CD4-positive, alpha-beta memory T cell (primary cell): Measurements from ENCODE around the gene PRUNE1. TPM values are rescaled to one million over a fixed set of nuclear protein-coding genes. Genes with fewer than 3 reads are reported as not detected.

Experiments used
- CTCF ChIA-PET: fragments of 350-600 bp; sonication (Branson Sonifier 250); formaldehyde crosslinking; loops from one replicate; lab custom pipeline; 2021; ENCODE audit warnings: inconsistent platforms; ENCODE audit not compliant: partially characterized antibody; lab: Charles Lee
- POLR2A ChIA-PET: fragments of 350-600 bp; sonication (Branson Sonifier 250); formaldehyde crosslinking; loops from one replicate; lab custom pipeline; 2021; ENCODE audit not compliant: partially characterized antibody; lab: Charles Lee
- DNase-seq, 5 donors: peaks; one replicate each; pipeline versions ENCODE4 v3.0.0 to v3.0.0-alpha.2; 2020 to 2022; ENCODE audit warnings: mixed read lengths in 1 of 5
- H3K27ac ChIP-seq: one replicate; pipeline ENCODE4 v1.7.0; 2013; ENCODE audit warnings: low read depth, low read length
- H3K27me3 ChIP-seq: 2 replicates; pipeline ENCODE4 v1.7.0; 2013; ENCODE audit warnings: mild to moderate bottlenecking, low read length, moderate library complexity; ENCODE audit not compliant: insufficient read depth
- H3K36me3 ChIP-seq: 2 replicates; pipeline ENCODE4 v1.7.0; 2013; ENCODE audit warnings: mild to moderate bottlenecking, low read length, moderate library complexity; ENCODE audit not compliant: insufficient read depth
- H3K4me1 ChIP-seq: 2 replicates; pipeline ENCODE4 v1.7.0; 2013; ENCODE audit warnings: mild to moderate bottlenecking, low read length, moderate library complexity; ENCODE audit not compliant: insufficient read depth
- H3K4me3 ChIP-seq, 2 donors: one replicate each; pipeline ENCODE4 v1.7.0; 2013; ENCODE audit warnings: low read length in 2 of 2, mild to moderate bottlenecking in 1 of 2
- H3K9me3 ChIP-seq, 2 donors: one replicate each; pipeline ENCODE4 v1.7.0; 2013; ENCODE audit warnings: low read length in 2 of 2, control low read depth in 1 of 2; ENCODE audit not compliant: control insufficient read depth in 1 of 2
- H3K27ac Mint-ChIP-seq, 7 donors: one replicate each; pipeline ENCODE4 v1.8.0; 2020 to 2021; ENCODE audit warnings: mixed read lengths in 7 of 7, mild to moderate bottlenecking in 6 of 7, inconsistent platforms in 3 of 7, moderate library complexity in 3 of 7
- H3K27me3 Mint-ChIP-seq, 2 donors: one replicate each; pipeline ENCODE4 v1.8.0; 2020 to 2021; ENCODE audit warnings: mixed read lengths in 2 of 2
- H3K36me3 Mint-ChIP-seq, 2 donors: one replicate each; pipeline ENCODE4 v1.8.0; 2020 to 2021; ENCODE audit warnings: mixed read lengths in 2 of 2, inconsistent platforms in 1 of 2, mild to moderate bottlenecking in 1 of 2
- H3K4me1 Mint-ChIP-seq, 4 donors: one replicate each; pipeline ENCODE4 v1.8.0; 2020 to 2021; ENCODE audit warnings: mixed read lengths in 4 of 4, mild to moderate bottlenecking in 1 of 4
- H3K4me3 Mint-ChIP-seq, 8 donors: one replicate each; pipeline ENCODE4 v1.8.0; 2020 to 2021; ENCODE audit warnings: mixed read lengths in 8 of 8, mild to moderate bottlenecking in 7 of 8, moderate library complexity in 6 of 8, inconsistent platforms in 3 of 8
- H3K9me3 Mint-ChIP-seq, 8 donors: one replicate each; pipeline ENCODE4 v1.8.0; 2020 to 2021; ENCODE audit warnings: mixed read lengths in 8 of 8, mild to moderate bottlenecking in 5 of 8, inconsistent platforms in 3 of 8, moderate library complexity in 1 of 8
- intact Hi-C: fragments of 100-400 bp; cut with micrococcal nuclease; formaldehyde crosslinking; loops from one replicate; pipeline ENCODE4 v1.15.1; 2023
- polyA plus RNA-seq, 2 donors: library from polyadenylated mRNA; unstranded; fragments of 300-500 nt; fragmentation: Illumina TruSeq; gene quantifications; one replicate each; pipeline ENCODE4 v1.2.3, GENCODE V29; 2021
- total RNA-seq, 2 experiments: library from RNA; stranded (reverse); gene quantifications; one replicate each; pipeline ENCODE4 v1.2.3, GENCODE V29; 2021

The PRUNE1 gene
- total and polyA plus RNA-seq, 4 experiments from 2014 or later = 35.0 to 59.0 (median 45.7) TPM

- no peaks in the 10 kb centered on the region for H3K9me3 Mint-ChIP-seq
- no peaks in the 10 kb centered on the region for H3K9me3 ChIP-seq
- H3K27ac ChIP-seq = no peak overlapping the region
- ChIA-PET POLR2A (no interaction called here), CTCF (interaction anchor here (1.6 to 15.8 kb wide), 2 partner anchors 9 to 13 kb away, joined by 8 to 255 read pairs; partner anchors contain the start of gene MINDY1)
- H3K27me3 ChIP-seq = no peaks in the 10 kb centered on the region
- H3K27me3 Mint-ChIP-seq = no peaks in the 10 kb centered on the region
- DNase-seq = no peak
- H3K4me1 ChIP-seq = no peaks in the 10 kb centered on the region
- intact Hi-C loops = no loop called here
- no peak overlapping the region for H3K4me3 ChIP-seq
- no peak overlapping the region for H3K4me3 Mint-ChIP-seq
- H3K4me1 Mint-ChIP-seq = peaks cover 0 to 4% (median 0%) of the 10 kb centered on the region in 4 donors
- no peaks in the 10 kb centered on the region for H3K36me3 Mint-ChIP-seq
- H3K27ac Mint-ChIP-seq = peak overlapping the region in 1 of 7 donors; percentile 32
- no peaks in the 10 kb centered on the region for H3K36me3 ChIP-seq
These were observed 20.3 kb upstream of the PRUNE1 start for GRCh38 chr1:150987924-150988323.

GRCh38 chr1:150992626-150993025 is 15.6 kb upstream of the PRUNE1 start:
- H3K27ac Mint-ChIP-seq = peak overlapping the region in 2 of 7 donors; percentile 22 to 55
- peaks cover 2% of the 10 kb centered on the region for H3K36me3 ChIP-seq
- no peaks in the 10 kb centered on the region for H3K27me3 Mint-ChIP-seq
- no peak overlapping the region for H3K4me3 ChIP-seq
- H3K4me3 Mint-ChIP-seq = no peak overlapping the region
- H3K4me1 ChIP-seq = peaks cover 8% of the 10 kb centered on the region
- intact Hi-C loops = no loop called here
- ChIA-PET CTCF (interaction anchor here (0.9 to 1.8 kb wide), 2 partner anchors 9 to 433 kb away, joined by 3 to 4 read pairs; no protein-coding TSS in a partner anchor), POLR2A (no interaction called here)
- H3K27ac ChIP-seq = no peak overlapping the region
- H3K9me3 Mint-ChIP-seq = peaks cover 0 to 1% (median 0%) of the 10 kb centered on the region in 8 donors
- H3K36me3 Mint-ChIP-seq = peaks cover 9 to 17% of the 10 kb centered on the region in 2 donors
- no peaks in the 10 kb centered on the region for H3K27me3 ChIP-seq
- H3K9me3 ChIP-seq = no peaks in the 10 kb centered on the region
- peaks cover 0 to 16% (median 8%) of the 10 kb centered on the region in 4 donors for H3K4me1 Mint-ChIP-seq
- no peak for DNase-seq

- H3K9me3 ChIP-seq = no peaks in the 10 kb centered on the region
- no peak for DNase-seq
- Mint-ChIP-seq H3K4me1 (peaks cover 0 to 12% (median 8%) of the 10 kb centered on the region in 4 donors), H3K9me3 (peaks cover 0 to 1% (median 0%) of the 10 kb centered on the region in 8 donors), H3K36me3 (peaks cover 9 to 30% of the 10 kb centered on the region in 2 donors), H3K27ac (peak overlapping the region in 2 of 7 donors; percentile 5 to 14), H3K4me3 (no peak overlapping the region), H3K27me3 (no peaks in the 10 kb centered on the region)
- no peak overlapping the region for H3K4me3 ChIP-seq
- intact Hi-C loops = no loop called here
- H3K4me1 ChIP-seq = peaks cover 8% of the 10 kb centered on the region
- no peaks in the 10 kb centered on the region for H3K27me3 ChIP-seq
- no peak overlapping the region for H3K27ac ChIP-seq
- POLR2A ChIA-PET = interaction anchor here (3.9 kb wide), 1 partner anchor 12 kb away, joined by 16 read pairs; the partner anchor contains the start of gene MINDY1
- peaks cover 16% of the 10 kb centered on the region for H3K36me3 ChIP-seq
- CTCF ChIA-PET = interaction anchor here (1.2 to 14.9 kb wide), 6 partner anchors 12 to 739 kb away, joined by 3 to 255 read pairs (median 10); partner anchors contain the start of genes ANXA9, CERS2 and MINDY1
These were observed 14.0 kb upstream of the PRUNE1 start for GRCh38 chr1:150994248-150994647.

GRCh38 chr1:150995460-150995859 is 12.8 kb upstream of the PRUNE1 start:
- peak overlapping the region; percentile 10 for H3K27ac ChIP-seq
- ChIA-PET CTCF (interaction anchor here (0.6 to 14.9 kb wide), 19 partner anchors 11 to 744 kb away, joined by 3 to 255 read pairs (median 4); partner anchors contain the start of genes ANXA9, CERS2, MINDY1 and SETDB1), POLR2A (interaction anchor here (0.8 to 3.9 kb wide), 3 partner anchors 11 to 64 kb away, joined by 3 to 16 read pairs (median 4); partner anchors contain the start of genes CDC42SE1 and MINDY1)
- peaks cover under 1 to 16% (median 10%) of the 10 kb centered on the region in 4 donors for H3K4me1 Mint-ChIP-seq
- no peaks in the 10 kb centered on the region for H3K9me3 ChIP-seq
- peaks cover 0 to 1% (median 0%) of the 10 kb centered on the region in 8 donors for H3K9me3 Mint-ChIP-seq
- H3K36me3 Mint-ChIP-seq = peaks cover 11 to 35% of the 10 kb centered on the region in 2 donors
- H3K4me1 ChIP-seq = peaks cover 12% of the 10 kb centered on the region
- intact Hi-C loops = loop anchor here (5.0 kb wide), 1 partner anchor 738 kb away; the partner anchor contains the start of gene CA14
- H3K4me3 Mint-ChIP-seq = peak overlapping the region in 1 of 8 donors; percentile 25
- H3K36me3 ChIP-seq = peaks cover 27% of the 10 kb centered on the region
- no peak for DNase-seq
- peak overlapping the region in 6 of 7 donors; percentile 70 to 89 (median 80) for H3K27ac Mint-ChIP-seq
- no peaks in the 10 kb centered on the region for H3K27me3 Mint-ChIP-seq
- H3K4me3 ChIP-seq = no peak overlapping the region
- no peaks in the 10 kb centered on the region for H3K27me3 ChIP-seq

- H3K4me1 ChIP-seq = peaks cover 12% of the 10 kb centered on the region
- Mint-ChIP-seq H3K36me3 (peaks cover 15 to 39% of the 10 kb centered on the region in 2 donors), H3K4me1 (peaks cover 3 to 20% (median 13%) of the 10 kb centered on the region in 4 donors), H3K4me3 (peak overlapping the region in 3 of 8 donors; percentile 10 to 57 (median 25)), H3K9me3 (peaks cover 0 to 1% (median 0%) of the 10 kb centered on the region in 8 donors), H3K27me3 (no peaks in the 10 kb centered on the region), H3K27ac (peak overlapping the region in 6 of 7 donors; percentile 70 to 89 (median 80))
- no peak overlapping the region for H3K4me3 ChIP-seq
- H3K27me3 ChIP-seq = no peaks in the 10 kb centered on the region
- DNase-seq = peak in 3 of 5 donors; percentile 32 to 39 (median 38)
- no peaks in the 10 kb centered on the region for H3K9me3 ChIP-seq
- peak overlapping the region; percentile 10 for H3K27ac ChIP-seq
- intact Hi-C loops = loop anchor here (1.0 to 5.0 kb wide), 3 partner anchors 10 to 739 kb away; partner anchors contain the start of genes CA14 and MINDY1
- ChIA-PET POLR2A (interaction anchor here (0.8 to 3.9 kb wide), 4 partner anchors 10 to 63 kb away, joined by 3 to 16 read pairs (median 5); partner anchors contain the start of genes CDC42SE1 and MINDY1), CTCF (interaction anchor here (0.6 to 14.9 kb wide), 19 partner anchors 10 to 745 kb away, joined by 3 to 255 read pairs (median 4); partner anchors contain the start of genes ANXA9, CERS2, MINDY1 and SETDB1)
- H3K36me3 ChIP-seq = peaks cover 31% of the 10 kb centered on the region
These were observed 12.4 kb upstream of the PRUNE1 start for GRCh38 chr1:150995896-150996295.

- Mint-ChIP-seq H3K36me3 (peaks cover 27 to 51% of the 10 kb centered on the region in 2 donors), H3K27me3 (no peaks in the 10 kb centered on the region), H3K9me3 (peaks cover 0 to 1% (median 0%) of the 10 kb centered on the region in 8 donors), H3K4me3 (no peak overlapping the region), H3K27ac (peak overlapping the region in 2 of 7 donors; percentile 18 to 29), H3K4me1 (peaks cover 14 to 34% (median 25%) of the 10 kb centered on the region in 4 donors)
- H3K27me3 ChIP-seq = no peaks in the 10 kb centered on the region
- H3K4me1 ChIP-seq = peaks cover 25% of the 10 kb centered on the region
- H3K4me3 ChIP-seq = no peak overlapping the region
- ChIA-PET POLR2A (interaction anchor here (1.0 to 3.9 kb wide), 3 partner anchors 9 to 18 kb away, joined by 3 to 16 read pairs (median 6); partner anchors contain the start of gene MINDY1), CTCF (interaction anchor here (0.7 to 14.9 kb wide), 10 partner anchors 9 to 746 kb away, joined by 3 to 255 read pairs (median 5); partner anchors contain the start of genes ANXA9, CERS2 and MINDY1)
- H3K9me3 ChIP-seq = no peaks in the 10 kb centered on the region
- no peak for DNase-seq
- H3K36me3 ChIP-seq = peaks cover 37% of the 10 kb centered on the region
- no peak overlapping the region for H3K27ac ChIP-seq
- intact Hi-C loops = loop anchor here (2.0 to 5.0 kb wide), 2 partner anchors 18 to 740 kb away; partner anchors contain the start of gene CA14
These were observed 10.9 kb upstream of the PRUNE1 start for GRCh38 chr1:150997126-150997872.
